Endometrial microvascular endothelial cells (primary cell): ENCODE data around the gene RIMS1. TPM values are rescaled to one million over a fixed set of nuclear protein-coding genes. Genes with fewer than 3 reads are reported as not detected.
"Not testable (repeated sequence)": the region's sequence is repeated elsewhere in the genome, so short reads cannot be mapped to it uniquely, and the experiment has no call there.

Experiments
- in situ Hi-C: cut with HindIII; loops from 2 replicates; pipeline ENCODE4 v1.10.0; 2017; ENCODE audit warnings: low sequenced_read_pairs, low pct_unique_long_range_greater_than_20kb; ENCODE audit errors: inconsistent ontology term
- total RNA-seq: library from RNA; depleted of rRNA; stranded (reverse); fragments of >200 nt; gene quantifications from one replicate; pipeline ENCODE4 v1.2.3, GENCODE V29; 2015; ENCODE audit errors: inconsistent ontology term

RIMS1 gene
- total RNA-seq, 1 donor from 2014 or later: not detected

- in situ Hi-C loops: no loop called here
These were observed 47.5 kb downstream of the RIMS1 start for GRCh38 chr6:71933881-71934280.

GRCh38 chr6:71965404-71965803, 79.1 kb downstream of the RIMS1 start:
- in situ Hi-C loops: no loop called here

GRCh38 chr6:71967436-71967835, 81.1 kb downstream of the RIMS1 start:
- in situ Hi-C loops: no loop called here

- in situ Hi-C loops: no loop called here
These were observed 91.5 kb downstream of the RIMS1 start for GRCh38 chr6:71977884-71978283.

GRCh38 chr6:71979911-71980310, 93.6 kb downstream of the RIMS1 start:
- in situ Hi-C loops: no loop called here

GRCh38 chr6:71982389-71982788, 96.0 kb downstream of the RIMS1 start:
- in situ Hi-C loops: no loop called here

- in situ Hi-C loops: no loop called here
These were observed 96.8 kb downstream of the RIMS1 start for GRCh38 chr6:71983131-71983530.

GRCh38 chr6:71994705-71995271, 108.4 kb downstream of the RIMS1 start:
- in situ Hi-C loops: no loop called here

- in situ Hi-C loops: no loop called here
These were observed 111.0 kb downstream of the RIMS1 start for GRCh38 chr6:71997341-71997740.

- in situ Hi-C loops: no loop called here
These were observed 116.1 kb downstream of the RIMS1 start for GRCh38 chr6:72002415-72002814.

- in situ Hi-C loops: not testable (repeated sequence)
These were observed 120.2 kb downstream of the RIMS1 start for GRCh38 chr6:72006591-72006990.

GRCh38 chr6:72022830-72023229, 136.5 kb downstream of the RIMS1 start:
- in situ Hi-C loops: no loop called here

- in situ Hi-C loops: no loop called here
These were observed 145.1 kb downstream of the RIMS1 start for GRCh38 chr6:72031471-72031870.

GRCh38 chr6:72032086-72032485, 145.7 kb downstream of the RIMS1 start:
- in situ Hi-C loops: no loop called here

- in situ Hi-C loops: no loop called here
These were observed 149.1 kb downstream of the RIMS1 start for GRCh38 chr6:72035486-72035885.

- in situ Hi-C loops: no loop called here
These were observed 149.6 kb downstream of the RIMS1 start for GRCh38 chr6:72035966-72036365.

GRCh38 chr6:72037006-72037405, 150.7 kb downstream of the RIMS1 start:
- in situ Hi-C loops: no loop called here

- in situ Hi-C loops: no loop called here
These were observed 153.8 kb downstream of the RIMS1 start for GRCh38 chr6:72040111-72040510.

GRCh38 chr6:72042088-72042487, 155.7 kb downstream of the RIMS1 start:
- in situ Hi-C loops: no loop called here

- in situ Hi-C loops: no loop called here
These were observed 161.7 kb downstream of the RIMS1 start for GRCh38 chr6:72048080-72048479.

- in situ Hi-C loops: no loop called here
These were observed 163.0 kb downstream of the RIMS1 start for GRCh38 chr6:72049376-72049775.
